Measurements from ENCODE around the gene FBXW8.

FBXW8 gene

GRCh38 chr12:116964054-116965050, 53.6 kb downstream of the FBXW8 start:
- TF ChIP-seq CTCF (IDR thresholded peaks at IDR 0.05; ENCODE audit: low read depth, low read length, missing control alignments) = no peak
- DNase-seq (ENCODE audit: low read depth) = no peak
- H3K4me3 ChIP-seq (ENCODE audit: low read depth, low read length) = no peak overlapping the region

- no peak for DNase-seq (ENCODE audit: low read depth)
- no peak overlapping the region for H3K4me3 ChIP-seq (ENCODE audit: low read depth, low read length)
- TF ChIP-seq CTCF (IDR thresholded peaks at IDR 0.05; ENCODE audit: low read depth, low read length, missing control alignments) = no peak
These were observed 58.2 kb downstream of the FBXW8 start for GRCh38 chr12:116968986-116969385.

GRCh38 chr12:116969615-116970585, 59.1 kb downstream of the FBXW8 start:
- no peak for TF ChIP-seq CTCF (IDR thresholded peaks at IDR 0.05; ENCODE audit: low read depth, low read length, missing control alignments)
- no peak for DNase-seq (ENCODE audit: low read depth)

GRCh38 chr12:116971222-116971621, 60.5 kb downstream of the FBXW8 start:
- H3K4me3 ChIP-seq (ENCODE audit: low read depth, low read length) = no peak overlapping the region
- no peak for TF ChIP-seq CTCF (IDR thresholded peaks at IDR 0.05; ENCODE audit: low read depth, low read length, missing control alignments)
- DNase-seq (ENCODE audit: low read depth) = no peak

More at GRCh38 chr12:116969615-116970585, 59.1 kb downstream of the FBXW8 start:
- H3K4me3 ChIP-seq (ENCODE audit: low read depth, low read length) = no peak overlapping the region

- no peak overlapping the region for H3K4me3 ChIP-seq (ENCODE audit: low read depth, low read length)
- no peak for TF ChIP-seq CTCF (IDR thresholded peaks at IDR 0.05; ENCODE audit: low read depth, low read length, missing control alignments)
- DNase-seq (ENCODE audit: low read depth) = no peak
These were observed 65.1 kb downstream of the FBXW8 start for GRCh38 chr12:116975779-116976393.

Data from GM12864 (cell line).